K562 (cell line): ENCODE measurements around the gene CLASP1. TPM values are rescaled to one million over a fixed set of nuclear protein-coding genes. Genes with fewer than 3 reads are reported as not detected.

Source experiments
- CBFA2T2 ChIP-seq: fragments of 450-650 bp; conservative IDR thresholded peaks from 2 replicates; pipeline ENCODE4 v1.6.1; 2017; ENCODE audit warnings: mild to moderate bottlenecking
- EP400 ChIP-seq: fragments of 450-650 bp; IDR thresholded peaks from 2 replicates; pipeline ENCODE4 v1.6.1; 2017; ENCODE audit warnings: antibody characterized with exemption, mild to moderate bottlenecking, moderate library complexity
- FOXK1 ChIP-seq: sonication (generic); formaldehyde crosslinking; IDR thresholded peaks from 2 replicates; pipeline ENCODE4 v1.8.0; 2022; ENCODE audit warnings: missing genetic modification reagents, mild to moderate bottlenecking, borderline replicate concordance
- GTF2F1 ChIP-seq: IDR thresholded peaks from 2 replicates; pipeline ENCODE4 v1.6.1; 2011; ENCODE audit warnings: low read depth, low read length, improper control_type of control experiment
- ILK ChIP-seq: fragments of 450-650 bp; IDR thresholded peaks from 2 replicates; pipeline ENCODE4 v1.6.1; 2016; ENCODE audit warnings: missing genetic modification characterization, low read depth, mild to moderate bottlenecking, missing compliant biosample characterization, moderate library complexity, borderline replicate concordance
- KHSRP ChIP-seq: fragments of 450-650 bp; IDR thresholded peaks from 2 replicates; pipeline ENCODE4 v1.6.1; 2017
- MTA3 ChIP-seq: fragments of 450-650 bp; formaldehyde crosslinking; IDR thresholded peaks from 2 replicates; pipeline ENCODE4 v1.6.1; 2017; ENCODE audit warnings: mild to moderate bottlenecking, borderline replicate concordance
- WHSC1 ChIP-seq: IDR thresholded peaks from one replicate; pipeline ENCODE4 v1.6.1; 2012; ENCODE audit warnings: low read length, control low read depth, inconsistent platforms
- ZBTB8A ChIP-seq: fragments of 450-650 bp; IDR thresholded peaks from 2 replicates; pipeline ENCODE4 v1.6.1; 2018; ENCODE audit warnings: mild to moderate bottlenecking, moderate library complexity; ENCODE audit not compliant: partially characterized antibody
- ZKSCAN3 ChIP-seq: fragments of 250-450 bp; sonication (Bioruptor Pico); IDR thresholded peaks from 2 replicates; pipeline ENCODE4 v1.4.0; 2020
- ZNF197 ChIP-seq: fragments of 200-800 bp; sonication (Bioruptor generic); IDR thresholded peaks from 2 replicates; pipeline ENCODE4 v1.6.1; 2016; ENCODE audit warnings: low read depth, missing genetic modification characterization, missing compliant biosample characterization
- polyA plus RNA-seq, 8 experiments: library from polyadenylated mRNA; depleted of rRNA in 4 of 8; stranded (reverse) in 5 of 8; unstranded in 3 of 8; fragments of >200 nt; fragmentation: Nextera tagmentation in 2 of 8; fragmentation: Illumina TruSeq in 1 of 8; extraction: Ambion mirVana in 2 of 8; extraction: Trizol in 1 of 8; gene quantifications; 2 replicates each; pipeline versions ENCODE4 v1.2.1 to v1.2.3, GENCODE V29; 2011 to 2014; ENCODE audit warnings: inconsistent platforms in 1 of 8, missing spikeins in 1 of 8
- total RNA-seq, 7 experiments: library from RNA; depleted of rRNA in 6 of 7; stranded (reverse); fragments of >200 nt in 6 of 7; fragmentation: Illumina TruSeq in 2 of 7; extraction: Trizol in 2 of 7; gene quantifications; 2 replicates each; pipeline versions ENCODE4 v1.2.1 to v1.2.3, GENCODE V29; 2011 to 2021; ENCODE audit warnings: low replicate concordance in 1 of 7
- TF ChIP-seq, protein P1 (sequence below): fragments of 250-450 bp; sonication (Bioruptor Pico); IDR thresholded peaks from 2 replicates; pipeline ENCODE4 v1.5.0; 2021; ENCODE audit warnings: mild to moderate bottlenecking, moderate library complexity
- TF ChIP-seq, protein P2 (sequence below): fragments of 250-450 bp; sonication (Bioruptor Pico); IDR thresholded peaks from 2 replicates; pipeline ENCODE4 v1.5.0; 2022; ENCODE audit warnings: mild to moderate bottlenecking
- TF ChIP-seq, protein P3 (sequence below): sonication (generic); formaldehyde crosslinking; IDR thresholded peaks from 2 replicates; pipeline ENCODE4 v1.8.1; 2023; ENCODE audit warnings: mild to moderate bottlenecking, missing genetic modification reagents
- TF ChIP-seq, protein P4 (sequence below): fragments of 250-450 bp; sonication (Bioruptor Pico); IDR thresholded peaks from 2 replicates; pipeline ENCODE4 v1.8.0; 2021; ENCODE audit warnings: mild to moderate bottlenecking, moderate library complexity
- TF ChIP-seq, protein P5 (sequence below), 2 experiments: IDR thresholded peaks in 1 of 2; conservative IDR thresholded peaks in 1 of 2; 2 replicates each; pipeline ENCODE4 v1.6.1; 2016; ENCODE audit warnings: low read depth in 2 of 2, mild to moderate bottlenecking in 1 of 2, missing compliant biosample characterization in 1 of 2, missing genetic modification characterization in 1 of 2, moderate library complexity in 1 of 2

Gene CLASP1
- total and polyA plus RNA-seq, 9 of the 15 experiments (the other 6 are each of a cell fraction or from before 2014, with no cell fraction given) = 1.7 to 40.3 (median 20.7) TPM

DNA sequence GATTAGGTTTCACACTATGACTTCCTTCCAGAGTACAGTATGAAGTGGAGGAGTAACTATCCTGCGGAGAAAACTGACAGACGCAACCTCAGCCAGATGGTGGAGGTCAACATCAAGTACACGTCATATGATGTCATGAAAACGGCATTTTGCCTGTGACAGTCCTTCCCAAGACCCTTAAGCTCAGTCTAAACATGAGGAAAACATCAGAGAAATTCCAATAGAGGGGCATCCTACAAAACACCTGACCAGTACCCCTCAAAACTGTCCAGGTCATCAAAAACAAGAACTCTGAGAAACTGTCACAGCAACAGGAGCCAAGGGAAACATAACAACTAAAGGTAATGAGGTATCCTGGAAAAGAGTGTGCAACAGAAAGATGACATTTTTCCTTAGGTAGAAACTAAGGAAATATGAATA lies 116.9 kb downstream of the CLASP1 start (continued):
- TF ChIP-seq GTF2F1 (no peak), ILK (tag) (no peak), MTA3 (0 out of 2 replicates have a peak, but pooled peaks have one; percentile 37), ZKSCAN3 (no peak), CBFA2T2 (no peak; the same call in 1 of the 2 replicates), ZNF197 (no peak), ZBTB8A (no peak), FOXK1 (CRISPR knock-in tag) (no peak), WHSC1 (no peak), KHSRP (peak; percentile 67), EP400 (peak; percentile 41; the same call in 1 of the 2 replicates)
- TF ChIP-seq, protein P1, sequence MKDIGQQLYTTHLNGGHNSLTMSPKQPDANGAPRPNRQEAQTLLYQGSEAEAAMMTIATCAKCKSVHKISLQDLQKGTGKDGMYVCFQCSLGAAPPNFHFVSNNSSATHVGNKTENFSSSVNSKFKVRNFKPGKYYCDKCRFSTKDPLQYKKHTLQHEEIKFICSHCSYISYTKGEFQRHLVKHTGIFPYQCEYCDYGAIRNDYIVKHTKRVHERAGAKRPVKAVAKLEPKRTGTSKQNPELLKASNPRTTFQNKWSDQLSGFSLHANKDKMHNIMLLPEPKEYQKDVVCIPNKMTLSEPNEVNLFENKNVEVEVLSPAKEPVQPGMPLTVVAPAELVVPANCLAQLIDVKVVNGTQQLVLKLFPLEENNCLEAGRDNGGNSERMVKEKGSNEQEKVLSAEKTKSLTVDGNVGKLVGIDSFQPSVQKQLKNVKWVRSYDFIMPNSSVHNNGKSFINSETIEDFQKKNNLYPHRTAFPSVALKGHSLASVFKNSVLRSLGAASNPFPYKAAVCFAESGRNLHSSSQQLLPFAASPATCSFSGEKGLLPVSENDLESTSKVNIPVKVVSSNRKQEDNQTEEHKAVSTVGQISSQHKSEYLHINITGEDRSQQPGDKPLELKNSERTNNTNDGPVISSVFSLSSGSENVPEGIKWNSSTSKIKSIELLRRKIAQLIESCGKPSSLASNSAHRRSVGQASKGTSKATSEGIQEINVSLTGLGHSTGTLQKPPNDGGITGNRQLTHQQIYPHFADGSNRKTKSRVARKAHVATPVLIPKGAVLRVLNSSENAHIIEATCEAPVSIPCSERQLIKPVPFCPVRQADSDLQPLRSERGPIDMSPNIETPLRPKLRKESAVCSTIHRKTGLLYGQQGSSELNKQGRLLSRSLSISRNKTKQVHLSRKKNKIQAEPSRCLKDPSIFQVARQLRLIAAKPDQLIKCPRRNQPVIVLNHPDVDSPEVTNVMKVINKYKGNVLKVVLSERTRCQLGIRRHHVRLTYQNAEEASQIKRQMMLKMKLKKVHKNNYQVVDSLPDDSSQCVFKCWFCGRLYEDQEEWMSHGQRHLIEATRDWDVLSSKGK (CRISPR knock-in tag) = no peak
- TF ChIP-seq, protein P2, sequence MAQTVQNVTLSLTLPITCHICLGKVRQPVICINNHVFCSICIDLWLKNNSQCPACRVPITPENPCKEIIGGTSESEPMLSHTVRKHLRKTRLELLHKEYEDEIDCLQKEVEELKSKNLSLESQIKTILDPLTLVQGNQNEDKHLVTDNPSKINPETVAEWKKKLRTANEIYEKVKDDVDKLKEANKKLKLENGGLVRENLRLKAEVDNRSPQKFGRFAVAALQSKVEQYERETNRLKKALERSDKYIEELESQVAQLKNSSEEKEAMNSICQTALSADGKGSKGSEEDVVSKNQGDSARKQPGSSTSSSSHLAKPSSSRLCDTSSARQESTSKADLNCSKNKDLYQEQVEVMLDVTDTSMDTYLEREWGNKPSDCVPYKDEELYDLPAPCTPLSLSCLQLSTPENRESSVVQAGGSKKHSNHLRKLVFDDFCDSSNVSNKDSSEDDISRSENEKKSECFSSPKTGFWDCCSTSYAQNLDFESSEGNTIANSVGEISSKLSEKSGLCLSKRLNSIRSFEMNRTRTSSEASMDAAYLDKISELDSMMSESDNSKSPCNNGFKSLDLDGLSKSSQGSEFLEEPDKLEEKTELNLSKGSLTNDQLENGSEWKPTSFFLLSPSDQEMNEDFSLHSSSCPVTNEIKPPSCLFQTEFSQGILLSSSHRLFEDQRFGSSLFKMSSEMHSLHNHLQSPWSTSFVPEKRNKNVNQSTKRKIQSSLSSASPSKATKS (CRISPR knock-in tag) = no peak
- TF ChIP-seq, protein P3, sequence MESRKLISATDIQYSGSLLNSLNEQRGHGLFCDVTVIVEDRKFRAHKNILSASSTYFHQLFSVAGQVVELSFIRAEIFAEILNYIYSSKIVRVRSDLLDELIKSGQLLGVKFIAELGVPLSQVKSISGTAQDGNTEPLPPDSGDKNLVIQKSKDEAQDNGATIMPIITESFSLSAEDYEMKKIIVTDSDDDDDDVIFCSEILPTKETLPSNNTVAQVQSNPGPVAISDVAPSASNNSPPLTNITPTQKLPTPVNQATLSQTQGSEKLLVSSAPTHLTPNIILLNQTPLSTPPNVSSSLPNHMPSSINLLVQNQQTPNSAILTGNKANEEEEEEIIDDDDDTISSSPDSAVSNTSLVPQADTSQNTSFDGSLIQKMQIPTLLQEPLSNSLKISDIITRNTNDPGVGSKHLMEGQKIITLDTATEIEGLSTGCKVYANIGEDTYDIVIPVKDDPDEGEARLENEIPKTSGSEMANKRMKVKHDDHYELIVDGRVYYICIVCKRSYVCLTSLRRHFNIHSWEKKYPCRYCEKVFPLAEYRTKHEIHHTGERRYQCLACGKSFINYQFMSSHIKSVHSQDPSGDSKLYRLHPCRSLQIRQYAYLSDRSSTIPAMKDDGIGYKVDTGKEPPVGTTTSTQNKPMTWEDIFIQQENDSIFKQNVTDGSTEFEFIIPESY (CRISPR knock-in tag) = no peak
- TF ChIP-seq, protein P4, sequence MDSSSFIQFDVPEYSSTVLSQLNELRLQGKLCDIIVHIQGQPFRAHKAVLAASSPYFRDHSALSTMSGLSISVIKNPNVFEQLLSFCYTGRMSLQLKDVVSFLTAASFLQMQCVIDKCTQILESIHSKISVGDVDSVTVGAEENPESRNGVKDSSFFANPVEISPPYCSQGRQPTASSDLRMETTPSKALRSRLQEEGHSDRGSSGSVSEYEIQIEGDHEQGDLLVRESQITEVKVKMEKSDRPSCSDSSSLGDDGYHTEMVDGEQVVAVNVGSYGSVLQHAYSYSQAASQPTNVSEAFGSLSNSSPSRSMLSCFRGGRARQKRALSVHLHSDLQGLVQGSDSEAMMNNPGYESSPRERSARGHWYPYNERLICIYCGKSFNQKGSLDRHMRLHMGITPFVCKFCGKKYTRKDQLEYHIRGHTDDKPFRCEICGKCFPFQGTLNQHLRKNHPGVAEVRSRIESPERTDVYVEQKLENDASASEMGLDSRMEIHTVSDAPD (CRISPR knock-in tag) = no peak
- TF ChIP-seq, protein P5, sequence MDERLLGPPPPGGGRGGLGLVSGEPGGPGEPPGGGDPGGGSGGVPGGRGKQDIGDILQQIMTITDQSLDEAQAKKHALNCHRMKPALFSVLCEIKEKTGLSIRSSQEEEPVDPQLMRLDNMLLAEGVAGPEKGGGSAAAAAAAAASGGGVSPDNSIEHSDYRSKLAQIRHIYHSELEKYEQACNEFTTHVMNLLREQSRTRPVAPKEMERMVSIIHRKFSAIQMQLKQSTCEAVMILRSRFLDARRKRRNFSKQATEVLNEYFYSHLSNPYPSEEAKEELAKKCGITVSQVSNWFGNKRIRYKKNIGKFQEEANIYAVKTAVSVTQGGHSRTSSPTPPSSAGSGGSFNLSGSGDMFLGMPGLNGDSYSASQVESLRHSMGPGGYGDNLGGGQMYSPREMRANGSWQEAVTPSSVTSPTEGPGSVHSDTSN (CRISPR knock-in tag; IDR thresholded peaks at IDR 0.05; ENCODE audit: low read depth) = no peak
- TF ChIP-seq, protein P5 (tag; conservative IDR thresholded peaks at IDR 0.05; ENCODE audit: low read depth) = no peak
